ENCODE measurements around the gene TRAPPC2L. TPM values are rescaled to one million over a fixed set of nuclear protein-coding genes. Genes with fewer than 3 reads are reported as not detected.
A peak's percentile ranks its signal among the peaks of the same experiment; 100 is the strongest.

The TRAPPC2L gene
- total RNA-seq, 1 experiment from 2014 or later = 94.1 TPM

DNA sequence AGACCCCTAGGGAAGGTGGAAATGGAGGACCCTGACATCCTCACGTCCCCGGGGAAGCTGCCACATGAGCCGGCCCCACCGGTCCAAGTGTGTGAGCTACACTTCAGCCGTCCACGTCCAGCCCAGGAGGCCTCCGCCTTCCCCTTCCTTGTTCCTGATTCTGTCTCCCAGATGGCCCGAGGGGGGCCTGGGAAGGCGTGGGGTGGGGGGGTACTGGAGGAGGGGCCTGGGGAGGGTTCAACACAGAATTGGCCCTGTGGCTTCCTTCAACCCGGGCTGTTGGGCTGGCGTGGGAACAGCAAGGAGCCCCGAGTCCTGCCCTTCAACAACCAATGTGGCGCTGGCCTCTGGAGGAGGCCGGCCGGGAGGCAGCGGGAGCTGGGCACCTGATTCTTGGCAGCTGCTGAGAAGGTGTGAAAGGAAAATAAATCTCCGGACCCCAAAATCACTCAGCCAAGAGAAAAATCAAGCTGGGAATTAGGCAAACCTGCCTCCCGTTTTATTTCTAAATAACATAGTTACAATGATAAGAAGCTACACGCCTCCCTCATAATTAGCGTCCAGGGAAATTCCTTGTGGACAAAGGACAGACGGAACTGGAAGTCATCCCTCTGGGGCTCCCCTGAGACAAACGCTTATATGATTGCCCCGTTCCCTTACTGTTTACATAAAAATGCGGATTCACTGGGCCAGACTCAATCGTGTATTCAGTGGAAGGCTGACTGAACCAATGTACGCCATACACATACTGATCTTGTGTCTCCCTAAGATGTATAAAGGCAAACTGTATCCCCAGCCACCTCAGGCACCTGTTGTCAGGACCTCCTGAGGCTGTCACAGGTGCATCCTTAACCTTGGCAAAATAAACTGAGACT lies 43.4 kb upstream of the TRAPPC2L start (continued):
- TF ChIP-seq, protein P1, sequence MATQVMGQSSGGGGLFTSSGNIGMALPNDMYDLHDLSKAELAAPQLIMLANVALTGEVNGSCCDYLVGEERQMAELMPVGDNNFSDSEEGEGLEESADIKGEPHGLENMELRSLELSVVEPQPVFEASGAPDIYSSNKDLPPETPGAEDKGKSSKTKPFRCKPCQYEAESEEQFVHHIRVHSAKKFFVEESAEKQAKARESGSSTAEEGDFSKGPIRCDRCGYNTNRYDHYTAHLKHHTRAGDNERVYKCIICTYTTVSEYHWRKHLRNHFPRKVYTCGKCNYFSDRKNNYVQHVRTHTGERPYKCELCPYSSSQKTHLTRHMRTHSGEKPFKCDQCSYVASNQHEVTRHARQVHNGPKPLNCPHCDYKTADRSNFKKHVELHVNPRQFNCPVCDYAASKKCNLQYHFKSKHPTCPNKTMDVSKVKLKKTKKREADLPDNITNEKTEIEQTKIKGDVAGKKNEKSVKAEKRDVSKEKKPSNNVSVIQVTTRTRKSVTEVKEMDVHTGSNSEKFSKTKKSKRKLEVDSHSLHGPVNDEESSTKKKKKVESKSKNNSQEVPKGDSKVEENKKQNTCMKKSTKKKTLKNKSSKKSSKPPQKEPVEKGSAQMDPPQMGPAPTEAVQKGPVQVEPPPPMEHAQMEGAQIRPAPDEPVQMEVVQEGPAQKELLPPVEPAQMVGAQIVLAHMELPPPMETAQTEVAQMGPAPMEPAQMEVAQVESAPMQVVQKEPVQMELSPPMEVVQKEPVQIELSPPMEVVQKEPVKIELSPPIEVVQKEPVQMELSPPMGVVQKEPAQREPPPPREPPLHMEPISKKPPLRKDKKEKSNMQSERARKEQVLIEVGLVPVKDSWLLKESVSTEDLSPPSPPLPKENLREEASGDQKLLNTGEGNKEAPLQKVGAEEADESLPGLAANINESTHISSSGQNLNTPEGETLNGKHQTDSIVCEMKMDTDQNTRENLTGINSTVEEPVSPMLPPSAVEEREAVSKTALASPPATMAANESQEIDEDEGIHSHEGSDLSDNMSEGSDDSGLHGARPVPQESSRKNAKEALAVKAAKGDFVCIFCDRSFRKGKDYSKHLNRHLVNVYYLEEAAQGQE (IDR thresholded peaks at IDR 0.05; ENCODE audit: low read depth) = no peak
- TF ChIP-seq JUND (IDR thresholded peaks at IDR 0.05) = no peak

DNA sequence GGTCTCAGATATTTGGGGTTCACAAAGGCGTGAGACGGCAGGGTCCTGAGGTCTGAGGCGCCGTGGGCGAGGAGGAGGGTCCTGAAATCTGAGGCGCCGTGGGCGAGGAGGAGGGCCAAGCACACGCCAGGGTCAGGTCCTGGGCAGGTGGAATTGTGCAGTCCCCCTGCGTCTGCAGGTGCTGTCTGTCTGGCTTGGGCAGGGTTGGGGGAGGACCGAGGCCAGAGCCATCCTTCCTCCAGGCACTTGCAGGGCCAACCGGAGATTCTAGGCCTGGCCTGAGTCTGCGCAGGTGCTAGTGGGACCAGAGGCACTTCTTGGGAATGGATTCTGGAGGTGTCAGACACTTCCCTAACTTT lies 42.8 kb upstream of the TRAPPC2L start:
- H3K4me2 ChIP-seq (ENCODE audit: low read length) = peak overlapping the region; percentile 94; the same call in 1 of the 2 replicates
- no peaks in the 10 kb centered on the region for H3K9me3 ChIP-seq (ENCODE audit: control insufficient read depth in 1 of 2, insufficient read depth in 1 of 2, low read depth in 1 of 2, low read length in 2 of 2)
- ATAC-seq (no peak), DNase-seq (ENCODE audit: low read depth, low spot score) (no peak)
- CTCF ChIA-PET = interaction anchor here (3.9 kb wide), 1 partner anchor 353 kb away, joined by 16 read pairs; no protein-coding TSS in a partner anchor
- no peak overlapping the region for H3K4me3 ChIP-seq (replicated peaks in 1 of 2; ENCODE audit: low read depth in 1 of 2, low read length in 2 of 2)
- peaks cover 21% of the 10 kb centered on the region for H3K79me2 ChIP-seq (ENCODE audit: insufficient read depth, low read length)
- no TSS peak for BruUV-seq (replicated peaks)
- no peak overlapping the region for H3K9ac ChIP-seq (ENCODE audit: low read length)
- no peaks in the 10 kb centered on the region; the same call in 1 of the 2 replicates for H4K20me1 ChIP-seq (ENCODE audit: insufficient read depth)
- peaks cover 0 to 16% of the 10 kb centered on the region in 2 experiments; a peak in 1 of 4 replicates for H3K36me3 ChIP-seq (ENCODE audit: control insufficient read depth in 1 of 2, insufficient read depth in 2 of 2, low read length in 2 of 2)
- RAD21 ChIA-PET (ENCODE audit: low non-redundant PET in 1 of 2, low total read pairs in 2 of 2, uncharacterized antibody in 2 of 2, unreplicated experiment in 2 of 2) = no interaction called here
- no peaks in the 10 kb centered on the region for H3K27me3 ChIP-seq (ENCODE audit: insufficient read depth, low read length)
- peak overlapping the region; percentile 100; the same call in 1 of the 2 replicates for H3K27ac ChIP-seq (ENCODE audit: low read depth, low read length)
- intact Hi-C loops (cut with micrococcal nuclease) = loop anchor here (10.0 kb wide), 2 partner anchors 241 to 751 kb away; partner anchors contain the start of gene RPL13
- no peaks in the 10 kb centered on the region for H3K9me2 ChIP-seq (ENCODE audit: insufficient read depth)
- no peak overlapping the region for H2AFZ ChIP-seq (ENCODE audit: low read depth, low read length, poor library complexity, severe bottlenecking)
- POLR2A ChIA-PET = no interaction called here
- H3K4me1 ChIP-seq (ENCODE audit: control insufficient read depth in 1 of 2, insufficient read depth in 2 of 2, low read length in 2 of 2) = peaks cover 22 to 50% of the 10 kb centered on the region in 2 experiments
- TF ChIP-seq EZH2phosphoT487 (IDR thresholded peaks at IDR 0.05; ENCODE audit: borderline replicate concordance) (no peak), EGR1 (IDR thresholded peaks at IDR 0.05; ENCODE audit: low read depth) (no peak), YY1 (IDR thresholded peaks at IDR 0.05; ENCODE audit: extremely low read depth, insufficient replicate concordance, low read depth, low read length) (no peak), RAD21 (IDR thresholded peaks at IDR 0.05; ENCODE audit: low read depth) (no peak), CEBPB (IDR thresholded peaks at IDR 0.05; ENCODE audit: low read depth) (no peak)
- TF ChIP-seq, protein P2, sequence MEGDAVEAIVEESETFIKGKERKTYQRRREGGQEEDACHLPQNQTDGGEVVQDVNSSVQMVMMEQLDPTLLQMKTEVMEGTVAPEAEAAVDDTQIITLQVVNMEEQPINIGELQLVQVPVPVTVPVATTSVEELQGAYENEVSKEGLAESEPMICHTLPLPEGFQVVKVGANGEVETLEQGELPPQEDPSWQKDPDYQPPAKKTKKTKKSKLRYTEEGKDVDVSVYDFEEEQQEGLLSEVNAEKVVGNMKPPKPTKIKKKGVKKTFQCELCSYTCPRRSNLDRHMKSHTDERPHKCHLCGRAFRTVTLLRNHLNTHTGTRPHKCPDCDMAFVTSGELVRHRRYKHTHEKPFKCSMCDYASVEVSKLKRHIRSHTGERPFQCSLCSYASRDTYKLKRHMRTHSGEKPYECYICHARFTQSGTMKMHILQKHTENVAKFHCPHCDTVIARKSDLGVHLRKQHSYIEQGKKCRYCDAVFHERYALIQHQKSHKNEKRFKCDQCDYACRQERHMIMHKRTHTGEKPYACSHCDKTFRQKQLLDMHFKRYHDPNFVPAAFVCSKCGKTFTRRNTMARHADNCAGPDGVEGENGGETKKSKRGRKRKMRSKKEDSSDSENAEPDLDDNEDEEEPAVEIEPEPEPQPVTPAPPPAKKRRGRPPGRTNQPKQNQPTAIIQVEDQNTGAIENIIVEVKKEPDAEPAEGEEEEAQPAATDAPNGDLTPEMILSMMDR (IDR thresholded peaks at IDR 0.05 in 2 of 3, conservative IDR thresholded peaks at IDR 0.05 in 1 of 3; ENCODE audit: borderline replicate concordance in 1 of 3, insufficient read depth in 1 of 3, low read depth in 2 of 3, low read length in 2 of 3) = no peak
- TF ChIP-seq, protein P3, sequence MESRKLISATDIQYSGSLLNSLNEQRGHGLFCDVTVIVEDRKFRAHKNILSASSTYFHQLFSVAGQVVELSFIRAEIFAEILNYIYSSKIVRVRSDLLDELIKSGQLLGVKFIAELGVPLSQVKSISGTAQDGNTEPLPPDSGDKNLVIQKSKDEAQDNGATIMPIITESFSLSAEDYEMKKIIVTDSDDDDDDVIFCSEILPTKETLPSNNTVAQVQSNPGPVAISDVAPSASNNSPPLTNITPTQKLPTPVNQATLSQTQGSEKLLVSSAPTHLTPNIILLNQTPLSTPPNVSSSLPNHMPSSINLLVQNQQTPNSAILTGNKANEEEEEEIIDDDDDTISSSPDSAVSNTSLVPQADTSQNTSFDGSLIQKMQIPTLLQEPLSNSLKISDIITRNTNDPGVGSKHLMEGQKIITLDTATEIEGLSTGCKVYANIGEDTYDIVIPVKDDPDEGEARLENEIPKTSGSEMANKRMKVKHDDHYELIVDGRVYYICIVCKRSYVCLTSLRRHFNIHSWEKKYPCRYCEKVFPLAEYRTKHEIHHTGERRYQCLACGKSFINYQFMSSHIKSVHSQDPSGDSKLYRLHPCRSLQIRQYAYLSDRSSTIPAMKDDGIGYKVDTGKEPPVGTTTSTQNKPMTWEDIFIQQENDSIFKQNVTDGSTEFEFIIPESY (IDR thresholded peaks at IDR 0.05; ENCODE audit: extremely low read depth, insufficient replicate concordance, low read length) = no peak
- TF ChIP-seq, protein P4, sequence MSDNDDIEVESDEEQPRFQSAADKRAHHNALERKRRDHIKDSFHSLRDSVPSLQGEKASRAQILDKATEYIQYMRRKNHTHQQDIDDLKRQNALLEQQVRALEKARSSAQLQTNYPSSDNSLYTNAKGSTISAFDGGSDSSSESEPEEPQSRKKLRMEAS (IDR thresholded peaks at IDR 0.05) = no peak

Measured in HCT116 (cell line).